Neural progenitor cell (in vitro differentiated cells): ENCODE data around the gene DDX23. TPM values are rescaled to one million over a fixed set of nuclear protein-coding genes. Genes with fewer than 3 reads are reported as not detected.
A peak's percentile ranks its signal among the peaks of the same experiment; 100 is the strongest.

ENCODE experiments used
- DNase-seq: peaks from one replicate; pipeline ENCODE4 v3.0.0-alpha.2; 2016; ENCODE audit warnings: low spot score
- H2AFZ ChIP-seq: fragments of 200-600 bp; sonication (generic); replicated peaks from 2 replicates; pipeline ENCODE4 v1.6.1; 2016; ENCODE audit warnings: antibody characterized with exemption
- H3F3A ChIP-seq: fragments of 200-600 bp; sonication (generic); 2 replicates; pipeline ENCODE4 v1.6.1; 2016; ENCODE audit warnings: antibody characterized with exemption, low read depth
- H3K27ac ChIP-seq: fragments of 200-600 bp; sonication (generic); 2 replicates; pipeline ENCODE4 v1.5.1; 2016; ENCODE audit warnings: mild to moderate bottlenecking
- H3K27me3 ChIP-seq: fragments of 200-600 bp; sonication (generic); 2 replicates; pipeline ENCODE4 v1.6.1; 2016; ENCODE audit warnings: mild to moderate bottlenecking, moderate library complexity
- H3K36me3 ChIP-seq: fragments of 200-600 bp; sonication (generic); 2 replicates; pipeline ENCODE4 v1.5.1; 2016
- H3K4me1 ChIP-seq: fragments of 200-600 bp; sonication (generic); 2 replicates; pipeline ENCODE4 v1.6.1; 2016; ENCODE audit warnings: mixed run types
- H3K4me2 ChIP-seq: fragments of 200-600 bp; sonication (generic); 2 replicates; pipeline ENCODE4 v1.6.1; 2016
- H3K4me3 ChIP-seq: fragments of 200-600 bp; sonication (generic); 2 replicates; pipeline ENCODE4 v1.5.1; 2016
- H3K79me2 ChIP-seq: fragments of 200-600 bp; sonication (generic); 2 replicates; pipeline ENCODE4 v1.6.1; 2016; ENCODE audit warnings: low read depth
- H3K9ac ChIP-seq: fragments of 200-600 bp; sonication (generic); 2 replicates; pipeline ENCODE4 v1.6.1; 2016
- H3K9me3 ChIP-seq: fragments of 200-600 bp; sonication (generic); 2 replicates; pipeline ENCODE4 v1.5.1; 2016; ENCODE audit warnings: low read depth
- H4K20me1 ChIP-seq: fragments of 200-600 bp; sonication (generic); 2 replicates; pipeline ENCODE4 v1.6.1; 2016; ENCODE audit warnings: low read depth
- H3K27ac Mint-ChIP-seq: 3 replicates; pipeline ENCODE4 v1.8.0; 2021; ENCODE audit warnings: mixed read lengths
- H3K27me3 Mint-ChIP-seq: 2 replicates; pipeline ENCODE4 v1.8.0; 2022; ENCODE audit warnings: low read depth, mild to moderate bottlenecking, inconsistent platforms, moderate library complexity, mixed read lengths; ENCODE audit not compliant: insufficient read depth
- H3K36me3 Mint-ChIP-seq: 3 replicates; pipeline ENCODE4 v1.8.0; 2021; ENCODE audit warnings: mixed read lengths
- H3K4me1 Mint-ChIP-seq: 3 replicates; pipeline ENCODE4 v1.8.0; 2021; ENCODE audit warnings: mixed read lengths
- H3K4me3 Mint-ChIP-seq: 3 replicates; pipeline ENCODE4 v1.8.0; 2021; ENCODE audit warnings: mild to moderate bottlenecking, moderate library complexity, mixed read lengths
- H3K9me3 Mint-ChIP-seq: 3 replicates; pipeline ENCODE4 v1.8.0; 2020; ENCODE audit warnings: mixed read lengths
- CTCF ChIP-seq: fragments of 200-600 bp; sonication (generic); IDR thresholded peaks from 2 replicates; pipeline ENCODE4 v1.5.1; 2017; ENCODE audit warnings: antibody characterized with exemption, mild to moderate bottlenecking
- EZH2 ChIP-seq: fragments of 200-600 bp; sonication (generic); IDR thresholded peaks from 2 replicates; pipeline ENCODE4 v1.6.1; 2017; ENCODE audit warnings: antibody characterized with exemption, mild to moderate bottlenecking, moderate library complexity
- EZH2phosphoT487 ChIP-seq: fragments of 200-600 bp; sonication (generic); IDR thresholded peaks from 2 replicates; pipeline ENCODE4 v1.6.1; 2017; ENCODE audit warnings: antibody characterized with exemption
- total RNA-seq: library from RNA; depleted of rRNA; stranded (reverse); fragments of >200 nt; gene quantifications from 2 replicates; pipeline ENCODE4 v1.2.3, GENCODE V29; 2015; ENCODE audit warnings: low replicate concordance

DDX23 gene
- total RNA-seq, 1 donor from 2014 or later = 109 TPM

- Histone ChIP-seq H3K9ac (no peak overlapping the region), H3K27ac (no peak overlapping the region), H3K4me1 (no peaks in the 10 kb centered on the region), H2AFZ (peak overlapping the region; percentile 22), H3K79me2 (no peaks in the 10 kb centered on the region), H3K4me3 (no peak overlapping the region), H3K36me3 (no peaks in the 10 kb centered on the region), H3F3A (no peaks in the 10 kb centered on the region), H3K27me3 (no peaks in the 10 kb centered on the region), H3K4me2 (no peak overlapping the region), H3K9me3 (no peaks in the 10 kb centered on the region), H4K20me1 (no peaks in the 10 kb centered on the region)
- Mint-ChIP-seq H3K36me3 (no peaks in the 10 kb centered on the region), H3K9me3 (no peaks in the 10 kb centered on the region), H3K4me3 (no peak overlapping the region), H3K27me3 (peaks cover 10% of the 10 kb centered on the region), H3K27ac (peak overlapping the region; percentile 53), H3K4me1 (peaks cover 17% of the 10 kb centered on the region)
- DNase-seq = peak; percentile 84
- TF ChIP-seq EZH2 (no peak), CTCF (peak; percentile 97), EZH2phosphoT487 (no peak)
Measured at GRCh38 chr12:48795550-48796455, 56.2 kb downstream of the DDX23 start.

- peaks cover 24% of the 10 kb centered on the region for H3K4me1 Mint-ChIP-seq
- H3K4me3 ChIP-seq = no peak overlapping the region
- H3K4me1 ChIP-seq = no peaks in the 10 kb centered on the region
- DNase-seq = no peak
- no peaks in the 10 kb centered on the region for H3K27me3 ChIP-seq
- no peaks in the 10 kb centered on the region for H3K9me3 ChIP-seq
- H3K27ac ChIP-seq = no peak overlapping the region
- no peaks in the 10 kb centered on the region for H3K9me3 Mint-ChIP-seq
- H4K20me1 ChIP-seq = no peaks in the 10 kb centered on the region
- H3K27ac Mint-ChIP-seq = no peak overlapping the region
- H3K4me2 ChIP-seq = no peak overlapping the region
- TF ChIP-seq CTCF (no peak), EZH2phosphoT487 (no peak), EZH2 (no peak)
- H3F3A ChIP-seq = peaks cover 6% of the 10 kb centered on the region
- H3K36me3 ChIP-seq = no peaks in the 10 kb centered on the region
- peak overlapping the region; percentile 8 for H3K4me3 Mint-ChIP-seq
- H3K27me3 Mint-ChIP-seq = peaks cover 10% of the 10 kb centered on the region
- no peak overlapping the region for H2AFZ ChIP-seq
- H3K9ac ChIP-seq = no peak overlapping the region
- no peaks in the 10 kb centered on the region for H3K36me3 Mint-ChIP-seq
- no peaks in the 10 kb centered on the region for H3K79me2 ChIP-seq
Measured at GRCh38 chr12:48794870-48795269, 57.1 kb downstream of the DDX23 start.

- H3K4me3 Mint-ChIP-seq = no peak overlapping the region
- H3K27ac Mint-ChIP-seq = peak overlapping the region; percentile 12
Measured at GRCh38 chr12:48793696-48794095, 58.3 kb downstream of the DDX23 start.

More at GRCh38 chr12:48793696-48794095, 58.3 kb downstream of the DDX23 start:
- no peak for TF ChIP-seq EZH2phosphoT487
- no peak for TF ChIP-seq CTCF
- no peak for TF ChIP-seq EZH2
- Histone ChIP-seq H3K4me1 (no peaks in the 10 kb centered on the region), H2AFZ (no peak overlapping the region), H3K27me3 (no peaks in the 10 kb centered on the region), H3F3A (peaks cover 12% of the 10 kb centered on the region), H3K36me3 (no peaks in the 10 kb centered on the region), H3K9ac (no peak overlapping the region), H3K4me2 (no peak overlapping the region), H3K27ac (no peak overlapping the region), H3K4me3 (no peak overlapping the region), H4K20me1 (no peaks in the 10 kb centered on the region), H3K9me3 (no peaks in the 10 kb centered on the region), H3K79me2 (no peaks in the 10 kb centered on the region)
- Mint-ChIP-seq H3K36me3 (no peaks in the 10 kb centered on the region), H3K27me3 (peaks cover 11% of the 10 kb centered on the region), H3K4me1 (peaks cover 26% of the 10 kb centered on the region), H3K9me3 (no peaks in the 10 kb centered on the region)
- DNase-seq = no peak
